ENCODE results near the gene TAC4.

- TF ChIP-seq POLR2A (IDR thresholded peaks at IDR 0.05) (no peak), CTCF (IDR thresholded peaks at IDR 0.05) (no peak)
Observed at GRCh38 chr17:49890077-49890821, 42.4 kb upstream of the TAC4 start.

Measured in uterus (tissue), 2 donors.